Mucosa of rectum (tissue), 2 donors: ENCODE measurements around the gene PARD3B.

ENCODE experiments used
- H3K27ac ChIP-seq, 2 donors: one replicate each; pipeline ENCODE4 v1.7.0; 2013; ENCODE audit warnings: inconsistent platforms in 2 of 2, low read depth in 2 of 2, low read length in 2 of 2
- H3K27me3 ChIP-seq, 2 donors: one replicate each; pipeline ENCODE4 v1.7.0; 2013; ENCODE audit warnings: low read length in 2 of 2; ENCODE audit not compliant: control insufficient read depth in 2 of 2, insufficient read depth in 2 of 2
- H3K36me3 ChIP-seq, 2 donors: one replicate each; pipeline ENCODE4 v1.7.0; 2013; ENCODE audit warnings: low read length in 2 of 2; ENCODE audit not compliant: control insufficient read depth in 2 of 2, insufficient read depth in 2 of 2
- H3K4me1 ChIP-seq, 2 donors: one replicate each; pipeline ENCODE4 v1.7.0; 2013; ENCODE audit warnings: low read length in 2 of 2, mild to moderate bottlenecking in 1 of 2; ENCODE audit not compliant: control insufficient read depth in 2 of 2, insufficient read depth in 2 of 2
- H3K4me3 ChIP-seq, 2 donors: one replicate each; pipeline ENCODE4 v1.7.0; 2013; ENCODE audit warnings: low read length in 2 of 2
- H3K9ac ChIP-seq, 2 donors: one replicate each; pipeline ENCODE4 v1.7.0; 2013; ENCODE audit warnings: low read length in 2 of 2, low read depth in 1 of 2, mild to moderate bottlenecking in 1 of 2
- H3K9me3 ChIP-seq, 2 donors: one replicate each; pipeline ENCODE4 v1.7.0; 2013; ENCODE audit warnings: low read length in 2 of 2; ENCODE audit not compliant: control insufficient read depth in 2 of 2
- donor health status: healthy.
- donor health status: Normal muscosa, but diverticular disease.

Gene PARD3B

GRCh38 chr2:204706939-204707338 lies 161.7 kb downstream of the PARD3B start:
- Histone ChIP-seq H3K9me3 (no peaks in the 10 kb centered on the region), H3K4me1 (no peaks in the 10 kb centered on the region), H3K27ac (no peak overlapping the region), H3K4me3 (no peak overlapping the region), H3K9ac (no peak overlapping the region), H3K36me3 (no peaks in the 10 kb centered on the region), H3K27me3 (no peaks in the 10 kb centered on the region)

DNA sequence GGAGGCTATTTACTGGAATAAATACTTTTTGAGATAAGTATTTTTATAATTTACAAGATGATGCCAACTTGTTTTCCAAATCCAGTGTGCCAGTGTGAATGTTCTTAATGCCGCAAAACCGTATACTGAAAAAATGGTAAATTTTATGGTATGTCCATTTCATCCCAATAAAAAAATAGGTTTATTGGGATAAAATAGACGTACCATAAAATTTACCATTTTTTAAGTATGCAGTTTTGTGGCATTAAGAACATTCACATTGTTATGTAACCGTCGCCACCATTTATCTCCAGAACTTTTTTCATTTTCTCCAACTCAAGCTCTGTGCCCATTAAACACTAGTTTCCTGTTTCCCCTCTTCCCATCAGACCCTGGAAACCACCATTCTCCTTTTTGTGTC lies 167.9 kb downstream of the PARD3B start:
- no peaks in the 10 kb centered on the region for H3K27me3 ChIP-seq
- H3K9me3 ChIP-seq: no peaks in the 10 kb centered on the region
- H3K36me3 ChIP-seq: no peaks in the 10 kb centered on the region
- no peak overlapping the region for H3K27ac ChIP-seq
- H3K4me1 ChIP-seq: peaks cover 0 to 3% of the 10 kb centered on the region in 2 donors
- no peak overlapping the region for H3K4me3 ChIP-seq
- H3K9ac ChIP-seq: no peak overlapping the region

GRCh38 chr2:204715361-204715760 lies 170.1 kb downstream of the PARD3B start:
- H3K27ac ChIP-seq: no peak overlapping the region
- H3K27me3 ChIP-seq: no peaks in the 10 kb centered on the region
- peaks cover 0 to 3% of the 10 kb centered on the region in 2 donors for H3K4me1 ChIP-seq
- no peak overlapping the region for H3K9ac ChIP-seq
- H3K36me3 ChIP-seq: no peaks in the 10 kb centered on the region
- H3K4me3 ChIP-seq: no peak overlapping the region
- no peaks in the 10 kb centered on the region for H3K9me3 ChIP-seq

GRCh38 chr2:204717591-204717990 lies 172.3 kb downstream of the PARD3B start:
- H3K4me1 ChIP-seq: peaks cover 0 to 2% of the 10 kb centered on the region in 2 donors
- H3K9ac ChIP-seq: no peak overlapping the region
- H3K9me3 ChIP-seq: no peaks in the 10 kb centered on the region
- H3K4me3 ChIP-seq: no peak overlapping the region
- H3K27me3 ChIP-seq: no peaks in the 10 kb centered on the region
- H3K36me3 ChIP-seq: no peaks in the 10 kb centered on the region
- H3K27ac ChIP-seq: no peak overlapping the region

GRCh38 chr2:204718607-204719006 lies 173.3 kb downstream of the PARD3B start:
- no peaks in the 10 kb centered on the region for H3K9me3 ChIP-seq
- H3K9ac ChIP-seq: no peak overlapping the region
- H3K27ac ChIP-seq: no peak overlapping the region
- H3K4me3 ChIP-seq: no peak overlapping the region
- H3K27me3 ChIP-seq: no peaks in the 10 kb centered on the region
- no peaks in the 10 kb centered on the region for H3K36me3 ChIP-seq
- H3K4me1 ChIP-seq: no peaks in the 10 kb centered on the region

- H3K36me3 ChIP-seq: no peaks in the 10 kb centered on the region
Observed at GRCh38 chr2:204720874-204721273, 175.6 kb downstream of the PARD3B start.

DNA sequence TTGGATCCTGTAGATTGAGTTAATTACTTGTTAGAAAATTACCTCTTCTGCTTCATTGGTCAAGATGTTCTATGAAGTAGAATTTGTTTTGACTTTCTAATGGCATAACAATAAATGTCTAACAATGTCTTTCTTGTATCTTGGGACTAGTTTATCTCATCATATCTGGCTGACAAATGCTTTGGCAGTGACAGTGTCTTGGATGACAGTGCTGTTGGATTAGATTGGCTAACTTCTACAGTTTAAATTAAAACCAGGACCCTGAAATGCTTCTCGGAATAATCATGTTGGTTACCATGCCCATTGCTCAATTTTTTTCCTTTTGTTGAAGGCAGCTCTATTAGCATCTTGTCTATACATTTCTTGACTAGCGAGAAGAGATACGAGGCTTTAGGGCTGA lies 176.9 kb downstream of the PARD3B start:
- Histone ChIP-seq H3K9me3 (no peaks in the 10 kb centered on the region), H3K27ac (no peak overlapping the region), H3K4me1 (no peaks in the 10 kb centered on the region), H3K27me3 (no peaks in the 10 kb centered on the region), H3K9ac (no peak overlapping the region), H3K36me3 (no peaks in the 10 kb centered on the region), H3K4me3 (no peak overlapping the region)

More at GRCh38 chr2:204720874-204721273, 175.6 kb downstream of the PARD3B start:
- Histone ChIP-seq H3K9me3 (no peaks in the 10 kb centered on the region), H3K9ac (no peak overlapping the region), H3K27me3 (no peaks in the 10 kb centered on the region), H3K4me1 (no peaks in the 10 kb centered on the region), H3K27ac (no peak overlapping the region), H3K4me3 (no peak overlapping the region)

- Histone ChIP-seq H3K4me1 (no peaks in the 10 kb centered on the region), H3K27me3 (no peaks in the 10 kb centered on the region), H3K27ac (no peak overlapping the region), H3K9me3 (no peaks in the 10 kb centered on the region), H3K4me3 (no peak overlapping the region), H3K9ac (no peak overlapping the region), H3K36me3 (no peaks in the 10 kb centered on the region)
Observed at GRCh38 chr2:204722691-204723090, 177.4 kb downstream of the PARD3B start.

DNA sequence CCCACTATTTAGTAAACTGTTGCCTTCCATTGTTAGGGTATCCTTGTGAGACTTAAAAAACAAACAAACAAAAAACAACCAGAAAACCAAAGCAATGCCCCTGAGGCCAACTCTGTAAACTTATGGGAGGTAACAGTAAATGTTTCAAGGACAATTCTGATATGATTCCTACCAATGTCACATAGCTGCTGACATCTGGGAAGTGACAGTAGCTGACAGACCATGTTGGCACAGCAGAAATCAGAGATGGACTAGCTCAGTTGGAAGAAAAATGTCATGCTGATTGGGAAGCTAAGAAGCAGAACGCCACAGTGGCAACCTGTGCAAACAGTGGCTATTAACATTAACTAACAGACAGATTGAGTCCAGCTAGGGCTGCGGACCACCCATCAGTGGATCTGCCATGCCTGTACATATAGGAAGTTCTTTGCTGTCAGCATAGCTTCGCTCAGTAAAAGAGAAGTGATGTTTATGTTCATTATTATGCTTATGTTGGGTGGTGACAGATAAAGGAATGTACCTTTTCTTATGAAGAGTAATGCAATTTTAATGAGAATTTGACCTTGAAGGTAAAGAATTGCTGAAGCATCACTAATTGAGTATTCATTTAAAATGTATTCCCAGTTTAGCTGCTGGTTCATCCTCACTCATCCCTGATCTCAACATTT lies 180.6 kb downstream of the PARD3B start:
- H3K9me3 ChIP-seq: no peaks in the 10 kb centered on the region
- no peak overlapping the region for H3K9ac ChIP-seq
- H3K27me3 ChIP-seq: no peaks in the 10 kb centered on the region
- H3K4me1 ChIP-seq: no peaks in the 10 kb centered on the region
- no peak overlapping the region for H3K27ac ChIP-seq
- no peaks in the 10 kb centered on the region for H3K36me3 ChIP-seq
- no peak overlapping the region for H3K4me3 ChIP-seq

DNA sequence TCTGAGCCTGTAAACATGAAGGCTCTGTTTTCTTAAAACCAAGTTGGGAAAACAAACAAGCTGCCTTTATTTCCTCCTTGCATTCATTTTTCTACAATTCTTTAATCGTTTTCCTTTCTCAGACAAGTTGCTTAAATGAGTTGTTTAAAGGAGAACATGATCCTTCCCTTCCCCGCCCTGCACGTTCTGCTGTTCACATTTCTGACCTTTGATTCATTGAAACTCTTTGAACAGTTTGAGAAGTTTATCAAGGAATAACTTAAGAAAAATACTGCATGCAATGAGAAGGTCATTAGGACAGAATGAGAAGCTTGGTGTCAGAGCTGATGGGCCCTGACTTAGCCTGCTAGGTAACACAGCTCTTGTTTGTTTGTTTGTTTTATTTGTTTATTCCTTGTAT lies 181.6 kb downstream of the PARD3B start:
- Histone ChIP-seq H3K9ac (no peak overlapping the region), H3K4me1 (no peaks in the 10 kb centered on the region), H3K27me3 (no peaks in the 10 kb centered on the region), H3K36me3 (no peaks in the 10 kb centered on the region), H3K27ac (no peak overlapping the region), H3K9me3 (no peaks in the 10 kb centered on the region), H3K4me3 (no peak overlapping the region)

- H3K27ac ChIP-seq: no peak overlapping the region
- H3K4me1 ChIP-seq: no peaks in the 10 kb centered on the region
- no peaks in the 10 kb centered on the region for H3K27me3 ChIP-seq
- H3K9ac ChIP-seq: no peak overlapping the region
- H3K4me3 ChIP-seq: no peak overlapping the region
- no peaks in the 10 kb centered on the region for H3K9me3 ChIP-seq
- no peaks in the 10 kb centered on the region for H3K36me3 ChIP-seq
Observed at GRCh38 chr2:204727368-204727767, 182.1 kb downstream of the PARD3B start.
